Measurements from ENCODE around the gene MYLK. TPM values are rescaled to one million over a fixed set of nuclear protein-coding genes. Genes with fewer than 3 reads are reported as not detected.

Gene MYLK
- total and polyA plus RNA-seq, 2 experiments from 2014 or later: 13.1 to 27.1 TPM

DNA sequence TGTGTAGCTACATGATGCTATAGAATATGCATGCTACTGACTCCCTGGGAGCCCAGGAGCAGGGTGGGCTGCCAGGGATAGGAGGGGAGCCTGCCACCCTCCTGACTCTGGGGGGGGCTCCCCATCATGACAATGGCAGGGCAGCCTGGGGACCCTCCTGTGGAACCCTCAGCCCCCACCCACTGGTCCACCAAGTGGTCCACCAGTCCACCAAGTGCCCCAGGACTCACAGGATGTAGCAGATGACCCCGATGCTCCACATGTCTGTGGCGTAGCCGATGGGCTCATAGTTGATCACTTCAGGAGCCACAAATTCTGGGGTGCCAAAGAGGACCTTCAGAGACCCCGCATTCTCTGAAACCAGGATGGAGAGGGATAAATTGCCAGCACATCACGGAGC lies 246.3 kb downstream of the MYLK start:
- no peak overlapping the region for H3K27ac ChIP-seq
- H3K4me1 ChIP-seq (ENCODE audit: insufficient read depth): peaks cover 15% of the 10 kb centered on the region

DNA sequence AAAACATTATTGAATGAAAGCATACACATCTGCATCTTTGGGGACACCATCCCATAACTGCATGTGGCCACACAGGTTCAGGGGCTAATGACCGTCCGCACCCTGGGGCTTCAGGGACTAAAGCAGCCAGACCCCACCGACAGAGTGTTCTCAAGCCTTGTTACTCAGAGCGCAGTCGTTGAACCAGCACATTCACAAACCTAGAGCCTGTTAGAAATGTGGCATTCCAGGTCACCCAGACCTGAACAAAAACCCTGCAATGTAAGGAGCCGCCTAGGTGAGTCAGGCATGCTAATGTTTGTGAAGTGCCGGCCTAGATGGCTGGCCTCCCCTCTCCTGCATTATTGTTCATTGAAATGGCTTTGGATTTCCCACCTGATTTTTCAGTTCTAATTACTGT lies 247.0 kb downstream of the MYLK start:
- Histone ChIP-seq H3K4me2 (no peak overlapping the region), H4K20me1 (ENCODE audit: insufficient read depth, poor library complexity, severe bottlenecking) (no peaks in the 10 kb centered on the region), H3K36me3 (replicated peaks; ENCODE audit: insufficient read depth, low read depth) (no peaks in the 10 kb centered on the region), H3K4me1 (ENCODE audit: insufficient read depth) (peaks cover 19% of the 10 kb centered on the region), H3K9me3 (ENCODE audit: low read depth) (no peaks in the 10 kb centered on the region), H2AFZ (no peak overlapping the region), H3K4me3 (no peak overlapping the region), H3K79me2 (no peaks in the 10 kb centered on the region), H3K9me2 (replicated peaks; ENCODE audit: insufficient read depth) (no peaks in the 10 kb centered on the region), H3K27me3 (no peaks in the 10 kb centered on the region), H3K27ac (peak overlapping the region; percentile 10)
- 76% methylated on average over 7 of the region's 7 CpGs for WGBS (ENCODE audit: low lambda C conversion rate, missing lambda C conversion rate)
- TF ChIP-seq EZH2 (IDR thresholded peaks at IDR 0.05; ENCODE audit: borderline replicate concordance) (no peak), EZH2phosphoT487 (IDR thresholded peaks at IDR 0.05; ENCODE audit: low read depth, severe bottlenecking, unreplicated experiment) (no peak)
- TF ChIP-seq, protein P1, sequence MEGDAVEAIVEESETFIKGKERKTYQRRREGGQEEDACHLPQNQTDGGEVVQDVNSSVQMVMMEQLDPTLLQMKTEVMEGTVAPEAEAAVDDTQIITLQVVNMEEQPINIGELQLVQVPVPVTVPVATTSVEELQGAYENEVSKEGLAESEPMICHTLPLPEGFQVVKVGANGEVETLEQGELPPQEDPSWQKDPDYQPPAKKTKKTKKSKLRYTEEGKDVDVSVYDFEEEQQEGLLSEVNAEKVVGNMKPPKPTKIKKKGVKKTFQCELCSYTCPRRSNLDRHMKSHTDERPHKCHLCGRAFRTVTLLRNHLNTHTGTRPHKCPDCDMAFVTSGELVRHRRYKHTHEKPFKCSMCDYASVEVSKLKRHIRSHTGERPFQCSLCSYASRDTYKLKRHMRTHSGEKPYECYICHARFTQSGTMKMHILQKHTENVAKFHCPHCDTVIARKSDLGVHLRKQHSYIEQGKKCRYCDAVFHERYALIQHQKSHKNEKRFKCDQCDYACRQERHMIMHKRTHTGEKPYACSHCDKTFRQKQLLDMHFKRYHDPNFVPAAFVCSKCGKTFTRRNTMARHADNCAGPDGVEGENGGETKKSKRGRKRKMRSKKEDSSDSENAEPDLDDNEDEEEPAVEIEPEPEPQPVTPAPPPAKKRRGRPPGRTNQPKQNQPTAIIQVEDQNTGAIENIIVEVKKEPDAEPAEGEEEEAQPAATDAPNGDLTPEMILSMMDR (IDR thresholded peaks at IDR 0.05; ENCODE audit: poor library complexity): no peak
- DNase-seq (ENCODE audit: low spot score): peak; percentile 35

More for the DNA sequence above, 246.3 kb downstream of the MYLK start:
- no peak overlapping the region for H2AFZ ChIP-seq
- H3K36me3 ChIP-seq (replicated peaks; ENCODE audit: insufficient read depth, low read depth): no peaks in the 10 kb centered on the region
- H3K4me3 ChIP-seq: no peak overlapping the region
- no peak for DNase-seq (ENCODE audit: low spot score)
- no peaks in the 10 kb centered on the region for H3K9me3 ChIP-seq (ENCODE audit: low read depth)
- no peaks in the 10 kb centered on the region for H4K20me1 ChIP-seq (ENCODE audit: insufficient read depth, poor library complexity, severe bottlenecking)
- 99% methylated on average over 5 of the region's 5 CpGs for WGBS (ENCODE audit: low lambda C conversion rate, missing lambda C conversion rate)
- H3K27me3 ChIP-seq: no peaks in the 10 kb centered on the region
- no peaks in the 10 kb centered on the region for H3K79me2 ChIP-seq
- H3K4me2 ChIP-seq: no peak overlapping the region
- no peaks in the 10 kb centered on the region for H3K9me2 ChIP-seq (replicated peaks; ENCODE audit: insufficient read depth)
- no peak for TF ChIP-seq EZH2phosphoT487 (IDR thresholded peaks at IDR 0.05; ENCODE audit: low read depth, severe bottlenecking, unreplicated experiment)
- TF ChIP-seq EZH2 (IDR thresholded peaks at IDR 0.05; ENCODE audit: borderline replicate concordance): no peak
- TF ChIP-seq, protein P1 (IDR thresholded peaks at IDR 0.05; ENCODE audit: poor library complexity): no peak

DNA sequence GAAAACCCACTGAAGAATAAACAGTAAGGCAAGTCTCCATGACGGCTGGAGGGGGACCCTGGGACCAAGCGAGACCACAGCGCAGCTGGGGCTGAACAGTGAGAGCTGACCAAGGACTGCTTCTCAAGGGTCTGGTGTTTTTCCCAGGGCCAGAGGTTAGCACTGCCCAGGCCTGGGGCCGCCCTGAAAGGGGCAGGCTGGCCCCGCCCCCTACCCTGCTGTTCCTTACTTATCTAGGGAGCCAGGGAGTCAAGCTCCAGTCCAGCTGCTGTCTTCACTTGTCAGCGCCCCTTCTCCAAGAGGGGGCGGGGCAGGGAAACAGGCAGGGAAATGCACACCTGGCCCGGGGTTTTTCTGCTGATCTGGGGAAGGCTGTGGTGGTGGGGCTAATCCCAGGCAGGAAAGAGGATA lies 247.7 kb downstream of the MYLK start:
- H2AFZ ChIP-seq: no peak overlapping the region

More for the DNA sequence above, 247.7 kb downstream of the MYLK start:
- Histone ChIP-seq H3K9me3 (ENCODE audit: low read depth) (no peaks in the 10 kb centered on the region), H3K4me2 (no peak overlapping the region), H3K79me2 (no peaks in the 10 kb centered on the region), H3K4me1 (ENCODE audit: insufficient read depth) (peaks cover 24% of the 10 kb centered on the region), H3K36me3 (replicated peaks; ENCODE audit: insufficient read depth, low read depth) (no peaks in the 10 kb centered on the region), H3K27ac (no peak overlapping the region), H4K20me1 (ENCODE audit: insufficient read depth, poor library complexity, severe bottlenecking) (no peaks in the 10 kb centered on the region), H3K9me2 (replicated peaks; ENCODE audit: insufficient read depth) (no peaks in the 10 kb centered on the region), H3K27me3 (no peaks in the 10 kb centered on the region), H3K4me3 (no peak overlapping the region)
- TF ChIP-seq, protein P1 (IDR thresholded peaks at IDR 0.05; ENCODE audit: poor library complexity): no peak
- TF ChIP-seq EZH2phosphoT487 (IDR thresholded peaks at IDR 0.05; ENCODE audit: low read depth, severe bottlenecking, unreplicated experiment) (no peak), EZH2 (IDR thresholded peaks at IDR 0.05; ENCODE audit: borderline replicate concordance) (no peak)
- WGBS (ENCODE audit: low lambda C conversion rate, missing lambda C conversion rate): 41% methylated on average over 8 of the region's 8 CpGs
- DNase-seq (ENCODE audit: low spot score): peak; percentile 65
